ENCODE results near the gene TLE2. TPM values are rescaled to one million over a fixed set of nuclear protein-coding genes. Genes with fewer than 3 reads are reported as not detected.

Gene TLE2
- total and polyA plus RNA-seq, 9 of the 15 experiments (the other 6 are each of a cell fraction or from before 2014, with no cell fraction given): 0.35 to 13.1 (median 6.2) TPM

DNA sequence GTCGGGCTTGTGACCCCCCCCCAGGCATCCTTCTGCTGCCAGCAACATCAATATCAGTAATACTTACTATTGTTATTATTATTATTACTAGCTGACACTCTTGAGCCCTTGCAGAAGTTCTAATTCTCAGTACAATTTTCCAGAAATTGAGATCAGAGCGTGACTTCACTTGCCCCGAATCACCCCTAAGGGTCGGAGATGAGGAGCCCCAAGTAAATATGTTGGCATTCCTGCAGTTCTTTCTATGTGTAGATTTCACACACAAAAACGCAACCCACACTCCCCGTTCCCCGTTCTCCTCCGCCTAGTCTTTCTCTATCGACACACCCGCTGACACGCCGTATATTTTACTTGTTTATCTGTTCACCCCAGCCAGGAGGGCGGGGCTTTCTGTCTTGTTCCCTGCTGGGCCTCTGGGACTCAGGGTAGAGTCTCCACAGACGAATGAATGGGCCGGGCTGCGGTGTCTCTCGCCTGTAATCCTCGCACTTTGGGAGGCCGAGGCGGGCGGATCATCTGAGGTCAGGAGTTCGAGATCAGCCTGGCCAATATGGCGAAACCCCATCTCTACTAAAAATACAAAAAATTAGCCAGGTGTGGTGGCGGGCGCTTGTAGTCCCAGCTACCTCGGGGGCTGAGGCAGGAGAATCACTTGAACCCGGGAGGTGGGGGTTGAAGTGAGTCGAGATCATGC, 18.6 kb upstream of the TLE2 start (continued):
- peak; percentile 66; the same call in 1 of the 2 replicates for TF ChIP-seq MBD2 (IDR thresholded peaks at IDR 0.05; ENCODE audit: borderline replicate concordance, low read depth)
- peak; percentile 68 for TF ChIP-seq TRIM28 (IDR thresholded peaks at IDR 0.05)
- TF ChIP-seq, protein P1, sequence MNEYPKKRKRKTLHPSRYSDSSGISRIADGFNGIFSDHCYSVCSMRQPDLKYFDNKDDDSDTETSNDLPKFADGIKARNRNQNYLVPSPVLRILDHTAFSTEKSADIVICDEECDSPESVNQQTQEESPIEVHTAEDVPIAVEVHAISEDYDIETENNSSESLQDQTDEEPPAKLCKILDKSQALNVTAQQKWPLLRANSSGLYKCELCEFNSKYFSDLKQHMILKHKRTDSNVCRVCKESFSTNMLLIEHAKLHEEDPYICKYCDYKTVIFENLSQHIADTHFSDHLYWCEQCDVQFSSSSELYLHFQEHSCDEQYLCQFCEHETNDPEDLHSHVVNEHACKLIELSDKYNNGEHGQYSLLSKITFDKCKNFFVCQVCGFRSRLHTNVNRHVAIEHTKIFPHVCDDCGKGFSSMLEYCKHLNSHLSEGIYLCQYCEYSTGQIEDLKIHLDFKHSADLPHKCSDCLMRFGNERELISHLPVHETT (CRISPR knock-in tag; conservative IDR thresholded peaks at IDR 0.05 in 1 of 2, IDR thresholded peaks at IDR 0.05 in 1 of 2): peak in 1 of 2 experiments; percentile 41; a peak in 1 of 4 replicates
- TF ChIP-seq, protein P2, sequence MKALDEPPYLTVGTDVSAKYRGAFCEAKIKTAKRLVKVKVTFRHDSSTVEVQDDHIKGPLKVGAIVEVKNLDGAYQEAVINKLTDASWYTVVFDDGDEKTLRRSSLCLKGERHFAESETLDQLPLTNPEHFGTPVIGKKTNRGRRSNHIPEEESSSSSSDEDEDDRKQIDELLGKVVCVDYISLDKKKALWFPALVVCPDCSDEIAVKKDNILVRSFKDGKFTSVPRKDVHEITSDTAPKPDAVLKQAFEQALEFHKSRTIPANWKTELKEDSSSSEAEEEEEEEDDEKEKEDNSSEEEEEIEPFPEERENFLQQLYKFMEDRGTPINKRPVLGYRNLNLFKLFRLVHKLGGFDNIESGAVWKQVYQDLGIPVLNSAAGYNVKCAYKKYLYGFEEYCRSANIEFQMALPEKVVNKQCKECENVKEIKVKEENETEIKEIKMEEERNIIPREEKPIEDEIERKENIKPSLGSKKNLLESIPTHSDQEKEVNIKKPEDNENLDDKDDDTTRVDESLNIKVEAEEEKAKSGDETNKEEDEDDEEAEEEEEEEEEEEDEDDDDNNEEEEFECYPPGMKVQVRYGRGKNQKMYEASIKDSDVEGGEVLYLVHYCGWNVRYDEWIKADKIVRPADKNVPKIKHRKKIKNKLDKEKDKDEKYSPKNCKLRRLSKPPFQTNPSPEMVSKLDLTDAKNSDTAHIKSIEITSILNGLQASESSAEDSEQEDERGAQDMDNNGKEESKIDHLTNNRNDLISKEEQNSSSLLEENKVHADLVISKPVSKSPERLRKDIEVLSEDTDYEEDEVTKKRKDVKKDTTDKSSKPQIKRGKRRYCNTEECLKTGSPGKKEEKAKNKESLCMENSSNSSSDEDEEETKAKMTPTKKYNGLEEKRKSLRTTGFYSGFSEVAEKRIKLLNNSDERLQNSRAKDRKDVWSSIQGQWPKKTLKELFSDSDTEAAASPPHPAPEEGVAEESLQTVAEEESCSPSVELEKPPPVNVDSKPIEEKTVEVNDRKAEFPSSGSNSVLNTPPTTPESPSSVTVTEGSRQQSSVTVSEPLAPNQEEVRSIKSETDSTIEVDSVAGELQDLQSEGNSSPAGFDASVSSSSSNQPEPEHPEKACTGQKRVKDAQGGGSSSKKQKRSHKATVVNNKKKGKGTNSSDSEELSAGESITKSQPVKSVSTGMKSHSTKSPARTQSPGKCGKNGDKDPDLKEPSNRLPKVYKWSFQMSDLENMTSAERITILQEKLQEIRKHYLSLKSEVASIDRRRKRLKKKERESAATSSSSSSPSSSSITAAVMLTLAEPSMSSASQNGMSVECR (CRISPR knock-in tag; IDR thresholded peaks at IDR 0.05): 0 out of 2 replicates have a peak, but pooled peaks have one; percentile 21
- peak; percentile 83 for TF ChIP-seq SOX6 (IDR thresholded peaks at IDR 0.05)
- TF ChIP-seq ZNF589 (CRISPR knock-in tag; IDR thresholded peaks at IDR 0.05; ENCODE audit: low read depth): no peak
- 0 out of 2 replicates have a peak, but pooled peaks have one; percentile 8 for TF ChIP-seq KLF13 (tag; IDR thresholded peaks at IDR 0.05; ENCODE audit: borderline replicate concordance, low read depth)
- peak; percentile 18 for TF ChIP-seq ZFP36 (IDR thresholded peaks at IDR 0.05; ENCODE audit: low read depth, low read length, partially characterized antibody)
- TF ChIP-seq, protein P3, sequence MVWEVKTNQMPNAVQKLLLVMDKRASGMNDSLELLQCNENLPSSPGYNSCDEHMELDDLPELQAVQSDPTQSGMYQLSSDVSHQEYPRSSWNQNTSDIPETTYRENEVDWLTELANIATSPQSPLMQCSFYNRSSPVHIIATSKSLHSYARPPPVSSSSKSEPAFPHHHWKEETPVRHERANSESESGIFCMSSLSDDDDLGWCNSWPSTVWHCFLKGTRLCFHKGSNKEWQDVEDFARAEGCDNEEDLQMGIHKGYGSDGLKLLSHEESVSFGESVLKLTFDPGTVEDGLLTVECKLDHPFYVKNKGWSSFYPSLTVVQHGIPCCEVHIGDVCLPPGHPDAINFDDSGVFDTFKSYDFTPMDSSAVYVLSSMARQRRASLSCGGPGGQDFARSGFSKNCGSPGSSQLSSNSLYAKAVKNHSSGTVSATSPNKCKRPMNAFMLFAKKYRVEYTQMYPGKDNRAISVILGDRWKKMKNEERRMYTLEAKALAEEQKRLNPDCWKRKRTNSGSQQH (CRISPR knock-in tag; IDR thresholded peaks at IDR 0.05): peak; percentile 59; the same call in 1 of the 2 replicates
- peak; percentile 95 for TF ChIP-seq CEBPB (tag; IDR thresholded peaks at IDR 0.05)
- TF ChIP-seq, protein P4, sequence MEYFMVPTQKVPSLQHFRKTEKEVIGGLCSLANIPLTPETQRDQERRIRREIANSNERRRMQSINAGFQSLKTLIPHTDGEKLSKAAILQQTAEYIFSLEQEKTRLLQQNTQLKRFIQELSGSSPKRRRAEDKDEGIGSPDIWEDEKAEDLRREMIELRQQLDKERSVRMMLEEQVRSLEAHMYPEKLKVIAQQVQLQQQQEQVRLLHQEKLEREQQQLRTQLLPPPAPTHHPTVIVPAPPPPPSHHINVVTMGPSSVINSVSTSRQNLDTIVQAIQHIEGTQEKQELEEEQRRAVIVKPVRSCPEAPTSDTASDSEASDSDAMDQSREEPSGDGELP (CRISPR knock-in tag; IDR thresholded peaks at IDR 0.05; ENCODE audit: borderline replicate concordance): peak; percentile 77
- no peak for TF ChIP-seq ZNF583 (CRISPR knock-in tag; IDR thresholded peaks at IDR 0.05)
- TF ChIP-seq, protein P5, sequence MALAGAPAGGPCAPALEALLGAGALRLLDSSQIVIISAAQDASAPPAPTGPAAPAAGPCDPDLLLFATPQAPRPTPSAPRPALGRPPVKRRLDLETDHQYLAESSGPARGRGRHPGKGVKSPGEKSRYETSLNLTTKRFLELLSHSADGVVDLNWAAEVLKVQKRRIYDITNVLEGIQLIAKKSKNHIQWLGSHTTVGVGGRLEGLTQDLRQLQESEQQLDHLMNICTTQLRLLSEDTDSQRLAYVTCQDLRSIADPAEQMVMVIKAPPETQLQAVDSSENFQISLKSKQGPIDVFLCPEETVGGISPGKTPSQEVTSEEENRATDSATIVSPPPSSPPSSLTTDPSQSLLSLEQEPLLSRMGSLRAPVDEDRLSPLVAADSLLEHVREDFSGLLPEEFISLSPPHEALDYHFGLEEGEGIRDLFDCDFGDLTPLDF (CRISPR knock-in tag; IDR thresholded peaks at IDR 0.05): no peak
